Stimulated activated CD8-positive, alpha-beta memory T cell treated with anti-CD3 and anti-CD28 coated beads, Interleukin-15, amount 100 ng/mL, for 1 hour (primary cell): ENCODE results near the gene IGFLR1.
"Not testable (repeated sequence)": the region's sequence is repeated elsewhere in the genome, so short reads cannot be mapped to it uniquely, and the experiment has no call there.

ENCODE experiments used
- DNase-seq: peaks from one replicate; pipeline ENCODE4 v3.0.0-alpha.2; 2020; ENCODE audit warnings: low read depth

IGFLR1 gene

GRCh38 chr19:35704218-35704617 is 38.0 kb downstream of the IGFLR1 start, which contains the start of gene ZBTB32:
ZBTB32 (plus strand) TSS chr19:35704558; CDS start chr19:35714627, 10,069 bp downstream.
- no peak for DNase-seq

- DNase-seq, result no peak
Observed at GRCh38 chr19:35703343-35703742, 38.9 kb downstream of the IGFLR1 start.

- DNase-seq, result peak; percentile 82
Observed at GRCh38 chr19:35702223-35703012, 39.8 kb downstream of the IGFLR1 start.

DNA sequence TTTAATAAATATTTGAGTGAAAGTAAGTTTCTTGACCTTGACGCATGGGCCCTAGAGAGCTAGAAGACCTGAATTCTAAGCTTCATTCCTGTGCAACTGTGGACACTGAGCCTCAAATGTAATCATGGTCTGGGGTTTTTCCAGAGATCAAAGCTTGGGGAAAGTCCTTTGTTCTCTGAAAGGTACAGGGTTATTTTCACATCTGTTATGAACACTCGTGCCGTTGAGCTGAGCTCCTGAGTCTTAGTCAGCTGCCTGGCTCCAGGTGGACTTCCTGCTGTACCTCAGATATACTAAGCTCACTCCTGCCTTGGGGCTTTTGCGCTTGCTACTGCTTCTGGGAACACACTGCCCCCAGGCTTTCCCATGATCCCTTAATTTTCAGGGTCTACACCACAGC is 45.4 kb downstream of the IGFLR1 start:
- no peak for DNase-seq

- DNase-seq, result no peak
Observed at GRCh38 chr19:35695895-35696422, 46.3 kb downstream of the IGFLR1 start.

DNA sequence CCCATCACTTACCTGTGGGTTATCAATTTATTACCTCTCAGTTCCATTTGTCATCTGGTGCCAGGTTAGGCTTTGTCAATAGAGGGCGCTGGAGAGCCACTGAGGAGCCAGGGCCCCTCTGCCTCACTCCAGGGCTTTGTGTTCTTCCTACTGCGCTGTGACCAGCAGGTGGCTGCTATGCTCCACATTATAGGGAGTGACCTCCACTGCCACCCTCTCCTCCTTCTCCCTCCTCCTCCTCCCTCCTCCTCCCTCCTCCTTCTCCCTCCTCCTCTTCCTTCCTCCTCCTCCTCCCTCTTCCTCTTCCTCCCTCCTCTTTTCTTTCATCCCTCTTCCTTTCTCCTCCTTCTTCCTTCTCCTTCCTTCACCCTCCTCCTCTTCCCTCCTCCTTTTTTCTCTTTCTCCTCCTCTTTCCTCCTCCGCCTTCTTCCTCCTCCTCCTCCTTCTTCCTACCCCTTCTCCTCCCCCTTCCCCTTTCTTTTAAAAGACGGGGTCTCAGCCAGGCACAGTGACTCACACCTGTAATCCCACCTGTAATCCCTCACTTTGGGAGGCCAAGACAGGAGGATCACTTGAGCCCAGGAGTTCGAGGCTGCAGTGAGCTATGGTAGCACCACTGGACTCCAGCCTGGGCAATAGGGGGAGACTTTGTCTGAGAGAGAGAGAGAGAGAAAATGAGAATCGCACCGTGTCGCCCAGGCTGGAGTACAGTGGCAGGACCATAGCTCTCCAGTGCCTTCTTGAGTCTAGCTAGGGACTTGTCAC is 48.2 kb downstream of the IGFLR1 start:
- peak; percentile 88 for DNase-seq

DNA sequence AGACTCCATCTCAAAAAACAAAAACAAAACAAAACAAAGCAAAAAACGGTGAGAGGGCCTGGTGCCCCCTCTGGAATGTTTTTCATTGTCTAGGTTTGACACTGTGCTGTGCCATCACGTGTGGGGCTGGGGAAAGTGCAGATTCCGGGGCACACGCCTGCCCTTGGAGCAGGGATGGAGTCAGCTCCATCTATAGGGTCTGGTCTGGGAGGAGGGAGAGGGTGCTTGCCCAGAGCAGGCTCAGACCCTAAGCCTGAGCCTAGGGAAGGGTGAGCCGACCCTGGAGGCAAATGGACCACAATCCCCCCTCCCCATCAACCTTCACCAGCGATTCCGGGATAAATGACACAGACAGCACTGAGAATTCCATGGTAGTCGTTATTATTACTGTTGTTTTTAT is 48.8 kb downstream of the IGFLR1 start:
- DNase-seq, result no peak

DNA sequence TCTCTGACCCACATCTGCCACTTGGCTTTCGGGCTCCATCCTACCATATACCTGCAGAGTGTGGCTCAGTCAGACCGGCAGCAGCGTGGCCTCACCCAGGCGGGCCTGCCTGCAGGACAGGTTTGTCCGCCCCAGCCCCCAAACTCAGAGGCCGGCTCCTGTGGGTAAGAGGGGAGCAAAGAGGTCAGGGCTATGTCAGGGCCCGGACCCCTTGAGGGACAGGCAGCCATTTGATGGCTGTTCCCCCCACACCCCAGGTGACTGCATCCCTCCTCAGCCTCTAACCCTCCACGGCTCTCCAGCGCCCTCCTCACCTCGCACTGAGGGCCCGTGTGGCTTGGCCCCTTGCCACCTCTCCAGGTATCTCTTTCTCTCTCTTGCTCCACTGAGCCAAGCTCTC is 50.2 kb downstream of the IGFLR1 start:
- DNase-seq, result no peak

GRCh38 chr19:35691106-35691505 is 51.1 kb downstream of the IGFLR1 start:
- DNase-seq, result not testable (repeated sequence)

DNA sequence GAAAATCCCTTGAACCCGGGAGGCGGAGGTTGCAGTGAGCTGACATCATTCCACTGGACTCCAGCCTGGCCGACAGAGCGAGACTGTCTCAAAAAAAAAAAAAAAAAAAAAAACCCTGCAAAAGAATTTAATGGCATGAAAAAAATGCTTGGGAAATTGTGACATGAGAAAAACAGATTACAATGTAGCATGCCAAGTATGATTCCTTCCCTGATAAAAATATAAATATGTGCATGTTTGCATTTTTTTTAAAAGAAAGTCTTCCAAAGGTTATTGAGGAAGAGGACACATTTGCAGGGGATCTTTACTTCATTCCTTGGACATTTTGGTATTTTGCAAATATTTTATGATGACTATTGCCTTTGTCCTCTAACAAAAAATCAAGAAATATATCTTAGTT is 52.4 kb downstream of the IGFLR1 start:
- DNase-seq, result no peak
